Ovary (tissue), 3 donors: ENCODE data around the gene PGF.

ENCODE experiments used
- EP300 ChIP-seq: sonication (generic); formaldehyde crosslinking; IDR thresholded peaks from one replicate; pipeline ENCODE4 v1.6.1; 2017; ENCODE audit warnings: antibody characterized with exemption
- POLR2A ChIP-seq: fragments of 450-650 bp; IDR thresholded peaks from one replicate; pipeline ENCODE4 v1.6.1; 2017; ENCODE audit warnings: antibody characterized with exemption, mild to moderate bottlenecking, moderate library complexity
- TF ChIP-seq, protein P1 (sequence below), 3 donors: fragments of 450-650 bp in 2 of 3; fragments of 200-600 bp in 1 of 3; IDR thresholded peaks; one replicate each; pipeline versions ENCODE4 v1.5.1 to v1.8.0; 2016 to 2022; ENCODE audit warnings: antibody characterized with exemption in 3 of 3, mild to moderate bottlenecking in 1 of 3
- donor health status: DM: no; HTN: no; CAD: no.

DNA sequence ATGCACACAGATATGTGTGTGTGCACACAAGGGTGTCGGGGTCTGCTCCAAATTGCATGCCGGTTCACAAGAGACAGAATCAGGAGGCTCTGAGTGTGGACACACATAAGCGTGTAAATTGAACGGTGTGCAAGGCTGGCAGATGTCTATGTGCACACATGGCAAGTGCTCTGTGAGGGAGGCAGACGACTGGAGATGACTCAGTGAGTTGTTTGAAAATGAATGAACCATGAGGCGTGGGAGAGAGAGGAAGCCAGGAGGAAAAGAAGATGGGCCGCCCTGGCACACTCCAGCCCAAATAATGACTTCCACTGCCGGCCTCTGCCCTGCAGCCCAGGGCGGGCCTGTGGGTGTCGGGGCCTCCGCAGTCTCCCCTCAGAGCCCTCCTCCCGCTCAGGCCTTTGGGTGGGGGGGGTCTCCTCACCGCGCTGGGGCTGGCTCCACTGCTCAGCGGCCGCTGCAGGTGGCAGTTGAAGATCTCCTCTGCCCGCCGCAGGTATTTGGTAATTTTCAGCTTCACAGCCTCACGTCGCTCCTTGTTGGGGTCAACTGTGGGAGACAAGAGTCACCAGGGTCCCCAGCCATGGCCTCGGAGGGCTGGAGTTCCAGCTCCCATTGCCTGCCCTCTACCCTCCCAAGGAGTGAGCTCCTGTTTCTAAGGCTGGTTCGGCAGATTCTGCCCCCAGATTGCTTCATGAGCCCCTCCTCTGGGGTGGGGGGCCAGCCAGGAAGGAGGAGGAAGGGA, 35.8 kb downstream of the PGF start:
- TF ChIP-seq POLR2A (no peak), EP300 (no peak)
- TF ChIP-seq, protein P1, sequence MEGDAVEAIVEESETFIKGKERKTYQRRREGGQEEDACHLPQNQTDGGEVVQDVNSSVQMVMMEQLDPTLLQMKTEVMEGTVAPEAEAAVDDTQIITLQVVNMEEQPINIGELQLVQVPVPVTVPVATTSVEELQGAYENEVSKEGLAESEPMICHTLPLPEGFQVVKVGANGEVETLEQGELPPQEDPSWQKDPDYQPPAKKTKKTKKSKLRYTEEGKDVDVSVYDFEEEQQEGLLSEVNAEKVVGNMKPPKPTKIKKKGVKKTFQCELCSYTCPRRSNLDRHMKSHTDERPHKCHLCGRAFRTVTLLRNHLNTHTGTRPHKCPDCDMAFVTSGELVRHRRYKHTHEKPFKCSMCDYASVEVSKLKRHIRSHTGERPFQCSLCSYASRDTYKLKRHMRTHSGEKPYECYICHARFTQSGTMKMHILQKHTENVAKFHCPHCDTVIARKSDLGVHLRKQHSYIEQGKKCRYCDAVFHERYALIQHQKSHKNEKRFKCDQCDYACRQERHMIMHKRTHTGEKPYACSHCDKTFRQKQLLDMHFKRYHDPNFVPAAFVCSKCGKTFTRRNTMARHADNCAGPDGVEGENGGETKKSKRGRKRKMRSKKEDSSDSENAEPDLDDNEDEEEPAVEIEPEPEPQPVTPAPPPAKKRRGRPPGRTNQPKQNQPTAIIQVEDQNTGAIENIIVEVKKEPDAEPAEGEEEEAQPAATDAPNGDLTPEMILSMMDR (IDR thresholded peaks at IDR 0.05): no peak
